ENCODE measurements around the gene MMUT.
A peak's percentile ranks its signal among the peaks of the same experiment; 100 is the strongest.
"Not testable (repeated sequence)": the region's sequence is repeated elsewhere in the genome, so short reads cannot be mapped to it uniquely, and the experiment has no call there.

The MMUT gene

DNA sequence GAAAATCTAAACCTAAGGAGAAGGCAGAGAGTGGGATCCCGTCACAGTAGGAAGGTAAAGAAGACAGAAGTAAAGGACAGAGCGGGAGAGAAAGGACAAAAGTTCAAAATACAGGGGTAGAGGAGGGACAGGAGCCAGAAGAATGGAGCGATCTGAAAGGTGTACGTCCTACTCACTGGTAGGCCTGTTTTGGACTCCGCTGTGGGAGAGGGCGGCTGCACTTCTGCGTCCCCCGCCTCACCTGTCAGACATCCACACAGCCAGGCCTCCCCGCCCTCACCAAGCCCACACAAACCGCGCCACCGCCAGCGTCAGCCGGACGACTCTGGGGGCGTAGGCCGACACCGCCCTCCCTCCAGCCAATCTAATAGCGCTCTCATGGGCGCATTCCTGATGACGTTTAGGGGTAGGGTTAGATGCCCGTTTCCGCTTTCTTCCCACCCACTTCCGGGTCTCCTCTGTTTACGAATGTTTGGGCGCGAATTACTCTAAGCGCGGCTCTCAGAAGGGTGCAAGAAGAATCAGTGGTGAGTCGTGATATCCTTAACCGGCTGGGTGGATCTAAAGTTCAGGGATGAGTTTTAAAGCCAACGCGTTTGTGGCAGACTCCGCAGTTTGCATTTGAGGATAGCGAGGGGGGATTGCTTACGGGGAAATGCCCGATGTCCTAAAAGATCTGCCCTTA is at the start of gene MMUT, which contains the start of gene CENPQ:
MMUT (minus strand) TSS at position 327 of the 685 bp plus-strand sequence. CDS start 3,787 bp downstream, outside the sequence.
CENPQ (plus strand) TSS at position 444 of the 685 bp plus-strand sequence. CDS start 6,807 bp downstream, outside the sequence.
- intact Hi-C loops (cut with DNase I) = no loop called here
- DNase-seq = peak; percentile 91 to 99 (median 95)

- intact Hi-C loops (cut with DNase I) = no loop called here
These were observed 46.3 kb upstream of the MMUT start for GRCh38 chr6:49509342-49509741.

GRCh38 chr6:49506569-49507111 is 43.6 kb upstream of the MMUT start:
- no peak for DNase-seq
- intact Hi-C loops (cut with DNase I) = no loop called here

More at GRCh38 chr6:49509342-49509741, 46.3 kb upstream of the MMUT start:
- DNase-seq = no peak

DNA sequence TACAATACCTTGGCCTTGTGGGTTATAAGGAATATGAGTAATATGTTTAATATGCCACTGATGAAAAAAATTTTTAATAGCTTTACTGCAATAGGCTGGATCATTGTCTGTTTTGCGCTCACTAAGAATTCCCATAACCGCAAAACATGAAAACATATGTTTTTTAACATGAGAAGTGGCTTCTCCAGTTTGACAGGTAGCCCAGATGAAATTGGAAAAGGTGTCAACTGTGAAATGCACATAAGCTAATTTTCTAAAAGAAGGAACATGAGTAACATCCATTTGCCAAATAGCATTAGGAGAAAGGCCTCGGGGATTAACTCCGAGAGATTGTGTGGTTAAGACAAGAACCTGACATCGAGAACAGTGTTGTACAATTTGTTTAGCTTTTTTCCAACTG is 41.6 kb upstream of the MMUT start:
- intact Hi-C loops (cut with DNase I) = no loop called here
- DNase-seq = no peak

DNA sequence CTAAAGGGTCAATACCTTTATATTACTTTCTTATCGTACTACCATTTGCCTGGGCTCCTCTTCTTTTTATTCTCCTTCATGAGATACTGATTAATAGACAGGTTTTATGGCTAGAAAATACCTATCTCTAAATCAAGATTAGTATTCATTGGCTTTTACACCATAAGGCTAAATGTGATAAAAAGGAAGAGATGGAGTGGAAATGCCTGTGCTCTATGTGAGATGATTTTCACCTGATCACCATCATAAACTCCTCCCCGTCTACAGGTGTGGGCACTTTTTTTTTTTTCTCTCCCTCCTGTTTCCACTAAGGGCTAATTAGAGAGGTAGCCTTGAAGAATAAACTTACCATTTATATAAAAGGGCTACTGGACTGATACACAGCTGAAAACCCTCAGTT is 36.6 kb upstream of the MMUT start, which contains the start of gene GLYATL3:
GLYATL3 (plus strand) TSS at position 301 of the 400 bp plus-strand sequence. CDS start 12,068 bp downstream, outside the sequence.
- no peak for DNase-seq
- intact Hi-C loops (cut with DNase I) = no loop called here

DNA sequence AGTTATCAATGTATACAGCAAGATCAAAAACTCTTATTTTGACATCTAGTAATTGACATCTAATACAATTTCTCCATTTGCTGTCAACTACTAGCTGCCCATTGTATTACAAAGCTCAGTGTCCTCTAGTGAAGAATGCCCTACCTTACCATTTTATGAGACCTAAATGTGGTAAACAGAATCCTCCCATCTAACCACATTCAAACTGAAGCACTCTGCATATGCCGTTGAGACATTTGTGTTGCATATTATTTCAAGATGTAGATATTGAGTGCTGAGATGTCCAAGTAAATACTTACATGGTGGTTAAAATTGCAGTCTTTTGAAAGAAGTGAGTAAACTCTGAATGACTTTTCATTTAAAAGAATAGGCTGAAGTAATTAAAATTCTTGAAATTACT is 36.1 kb upstream of the MMUT start:
- intact Hi-C loops (cut with DNase I) = no loop called here
- no peak for DNase-seq

GRCh38 chr6:49497304-49497703 is 34.3 kb upstream of the MMUT start:
- DNase-seq = no peak
- intact Hi-C loops (cut with DNase I) = no loop called here

DNA sequence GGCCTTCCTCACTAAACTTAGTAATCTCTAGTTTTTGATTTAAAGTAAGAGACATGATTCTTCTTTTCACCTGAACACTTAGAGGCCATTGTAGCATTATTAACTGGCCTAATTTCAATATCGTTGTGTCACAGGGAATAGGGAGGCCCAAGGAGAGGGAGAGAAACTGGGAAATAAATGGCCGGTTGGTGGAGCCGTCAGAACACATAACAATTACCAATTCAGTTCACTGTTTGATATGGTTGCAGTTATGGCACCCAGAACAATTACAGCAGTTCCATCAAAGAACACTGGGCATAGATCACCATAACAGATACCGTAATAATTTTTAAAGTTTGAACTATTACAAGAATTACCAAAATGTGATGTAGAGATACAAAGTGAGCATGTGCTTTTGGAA is 27.6 kb upstream of the MMUT start:
- no peak for DNase-seq
- intact Hi-C loops (cut with DNase I) = no loop called here

DNA sequence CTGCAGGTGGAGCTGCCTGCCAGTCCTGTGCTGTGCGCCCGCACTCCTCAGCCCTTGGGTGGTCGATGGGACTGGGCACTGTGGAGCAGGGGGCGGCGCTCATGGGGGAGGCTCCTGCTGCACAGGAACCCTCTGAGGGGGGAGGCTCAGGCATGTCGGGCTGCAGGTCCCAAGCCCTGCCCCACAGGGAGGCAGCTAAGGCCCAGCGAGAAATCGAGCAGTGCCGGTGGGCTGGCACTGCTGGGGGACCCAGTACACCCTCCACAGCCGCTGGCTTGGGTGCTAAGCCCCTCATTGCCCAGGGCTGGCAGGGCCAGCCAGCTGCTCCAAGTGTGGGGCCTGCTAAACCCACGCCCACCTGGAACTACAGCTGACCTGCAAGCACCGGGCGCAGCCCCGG is 20.3 kb upstream of the MMUT start:
- intact Hi-C loops (cut with DNase I); DNase-seq: not testable (repeated sequence)

GRCh38 chr6:49481846-49482245 is 18.8 kb upstream of the MMUT start:
- intact Hi-C loops (cut with DNase I); DNase-seq: not testable (repeated sequence)

GRCh38 chr6:49479308-49479970 is 16.4 kb upstream of the MMUT start:
- intact Hi-C loops (cut with DNase I) = no loop called here
- DNase-seq = no peak

DNA sequence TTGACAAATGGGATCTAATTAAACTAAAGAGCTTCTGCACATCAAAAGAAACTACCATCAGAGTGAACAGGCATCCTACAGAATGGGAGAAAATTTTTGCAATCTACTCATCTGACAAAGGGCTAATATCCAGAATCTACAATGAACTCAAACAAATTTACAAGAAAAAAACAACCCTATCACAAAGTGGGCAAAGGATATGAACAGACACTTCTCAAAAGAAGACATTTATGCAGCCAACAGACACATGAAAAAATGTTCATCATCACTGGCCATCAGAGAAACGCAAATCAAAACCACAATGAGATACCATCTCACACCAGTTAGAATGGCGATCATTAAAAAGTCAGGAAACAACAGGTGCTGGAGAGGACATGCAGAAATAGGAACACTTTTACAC is 13.5 kb upstream of the MMUT start:
- DNase-seq; intact Hi-C loops (cut with DNase I): not testable (repeated sequence)

- DNase-seq = no peak
- intact Hi-C loops (cut with DNase I) = no loop called here
These were observed 5.0 kb upstream of the MMUT start for GRCh38 chr6:49468042-49468441.

DNA sequence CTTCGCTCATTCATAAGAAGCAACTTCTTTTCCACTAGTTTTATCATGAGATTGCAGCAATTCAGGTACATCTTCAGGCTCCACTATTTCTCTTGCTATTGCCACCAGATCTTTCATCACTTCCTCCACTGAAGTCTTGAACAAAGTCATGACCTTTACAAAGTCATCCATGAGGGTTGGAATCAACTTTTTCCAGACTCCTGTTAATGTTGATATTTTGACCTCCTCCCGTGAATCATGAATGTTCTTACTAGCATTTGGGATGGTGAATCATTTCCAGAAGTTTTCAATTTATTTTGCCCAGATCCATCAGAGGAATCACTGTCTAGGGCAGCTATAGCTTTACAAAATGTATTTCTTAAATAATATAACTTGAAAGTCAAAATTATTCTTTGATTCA is 1.6 kb upstream of the MMUT start:
- no peak for DNase-seq
- intact Hi-C loops (cut with DNase I) = no loop called here

DNA sequence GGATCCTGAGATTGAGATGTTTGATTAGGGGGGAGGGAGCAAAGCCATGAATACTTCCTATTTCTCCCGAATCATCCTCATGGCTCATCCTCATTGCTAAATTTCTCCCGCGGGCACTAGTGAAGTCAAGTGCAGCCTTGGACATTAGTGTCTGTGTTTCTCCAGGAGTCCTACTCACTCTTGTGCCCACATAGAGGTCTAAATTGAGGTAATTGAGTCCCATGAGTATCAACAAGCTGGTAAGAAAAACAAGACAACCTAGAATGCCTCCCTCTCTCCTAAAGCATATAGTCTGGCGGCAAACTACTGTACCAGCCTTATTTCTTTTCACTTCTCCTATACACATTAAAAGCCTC is 537 bp upstream of the MMUT start:
- intact Hi-C loops (cut with DNase I) = no loop called here
- no peak for DNase-seq

DNA sequence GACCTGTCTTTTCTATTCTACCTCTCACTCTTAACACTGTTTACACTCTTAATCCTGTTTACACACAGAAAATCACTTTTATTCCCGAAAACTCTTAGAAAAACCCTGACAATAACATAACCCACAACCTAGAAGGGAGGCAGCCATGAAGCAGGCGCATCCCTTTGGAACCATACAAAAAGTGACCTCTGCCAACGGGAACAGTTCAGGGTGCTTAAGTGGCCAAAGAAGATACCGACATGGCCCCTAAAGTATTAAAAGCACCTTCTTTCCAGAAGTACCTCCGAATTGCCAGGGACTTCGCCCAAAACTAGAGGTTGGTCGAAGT is 490 bp downstream of the MMUT start:
- no peak for DNase-seq
- intact Hi-C loops (cut with DNase I) = no loop called here

GRCh38 chr6:49462071-49462470 is 982 bp downstream of the MMUT start:
- intact Hi-C loops (cut with DNase I) = no loop called here
- DNase-seq = no peak

DNA sequence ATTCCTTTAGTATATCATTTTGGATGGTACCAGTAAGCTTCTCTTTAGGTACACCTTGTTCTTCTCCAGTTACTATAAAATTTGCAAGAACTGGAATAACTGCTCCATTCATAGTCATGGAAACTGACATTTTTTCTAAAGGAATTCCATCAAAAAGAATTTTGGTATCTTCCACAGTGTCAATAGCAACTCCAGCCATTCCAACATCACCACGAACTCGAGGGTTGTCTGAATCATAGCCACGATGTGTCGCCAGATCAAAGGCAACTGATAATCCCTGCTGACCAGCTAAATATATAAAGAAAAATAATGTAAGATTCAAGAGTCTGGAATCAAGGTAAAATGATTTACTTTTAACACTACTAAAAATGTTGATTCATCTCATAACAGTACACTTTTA is 5.3 kb downstream of the MMUT start:
- intact Hi-C loops (cut with DNase I) = no loop called here
- no peak for DNase-seq

DNA sequence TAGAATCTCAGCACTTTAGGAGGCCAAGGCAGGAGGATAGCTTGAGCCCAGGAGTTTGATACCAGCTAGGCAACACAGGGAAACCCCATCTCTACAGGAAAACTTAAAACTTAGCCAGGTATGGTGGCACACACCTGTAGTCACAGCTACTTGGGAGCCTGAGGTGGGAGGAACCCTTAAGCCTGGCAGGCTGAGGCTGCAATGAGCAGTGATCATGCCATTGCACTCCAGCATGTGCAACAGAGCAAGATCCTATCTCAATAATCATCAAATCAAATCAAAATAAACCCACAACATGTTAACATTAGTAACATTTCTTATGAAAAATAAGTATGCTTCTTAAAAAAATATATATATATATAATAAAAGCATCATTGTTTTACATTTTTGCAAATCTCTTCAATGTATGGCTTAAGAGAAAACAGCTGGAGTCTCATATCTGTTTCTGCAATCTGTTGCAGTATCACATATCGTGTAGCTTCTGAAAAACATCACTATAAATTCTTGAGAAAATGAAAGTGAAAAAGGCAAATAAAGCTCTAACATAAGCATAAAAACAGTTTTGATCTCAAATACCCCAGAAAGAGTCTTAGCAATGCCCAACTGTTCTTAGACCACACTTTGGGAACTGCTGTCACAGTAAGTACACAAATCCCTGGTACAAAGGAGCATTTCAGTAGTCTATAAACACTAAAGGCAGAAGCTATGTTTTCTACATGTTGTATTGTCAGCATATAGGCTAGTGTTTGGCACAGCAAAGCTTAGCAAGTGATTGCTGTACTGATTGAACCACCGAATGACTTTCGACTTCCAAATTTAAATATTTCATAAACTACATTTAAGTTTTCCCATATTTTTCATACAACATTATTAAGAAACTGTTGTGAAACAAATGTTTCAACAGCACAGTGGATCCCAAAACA is 8.0 kb downstream of the MMUT start:
- intact Hi-C loops (cut with DNase I) = no loop called here
- DNase-seq = no peak

DNA sequence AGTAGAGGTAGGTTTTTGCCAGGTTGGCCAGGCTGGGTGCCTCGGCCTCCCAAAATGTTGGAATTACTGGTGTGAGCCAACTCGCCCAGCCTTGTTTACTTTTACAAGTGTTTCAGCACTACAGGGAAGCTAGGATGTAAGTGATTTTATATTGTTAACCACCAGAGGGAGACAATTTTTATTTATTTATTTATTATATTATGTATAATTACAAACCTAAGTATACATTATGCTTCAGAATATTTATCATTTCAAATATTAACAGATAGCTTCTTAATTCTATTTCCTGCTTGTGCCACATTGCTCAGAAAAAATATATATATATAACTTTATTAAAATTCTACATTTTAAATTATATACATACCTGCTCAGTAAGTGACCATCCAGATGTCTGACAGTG is 9.8 kb downstream of the MMUT start:
- intact Hi-C loops (cut with DNase I) = no loop called here

More for the DNA sequence above, 9.8 kb downstream of the MMUT start:
- DNase-seq = no peak
